DMS 273 (cell line): ENCODE data around the gene HOXD13.

Source experiments
- DNase-seq: peaks from one replicate; lab custom pipeline; 2025; ENCODE audit not compliant: unreplicated experiment; lab: John Stamatoyannopoulos, UW

Gene HOXD13

DNA sequence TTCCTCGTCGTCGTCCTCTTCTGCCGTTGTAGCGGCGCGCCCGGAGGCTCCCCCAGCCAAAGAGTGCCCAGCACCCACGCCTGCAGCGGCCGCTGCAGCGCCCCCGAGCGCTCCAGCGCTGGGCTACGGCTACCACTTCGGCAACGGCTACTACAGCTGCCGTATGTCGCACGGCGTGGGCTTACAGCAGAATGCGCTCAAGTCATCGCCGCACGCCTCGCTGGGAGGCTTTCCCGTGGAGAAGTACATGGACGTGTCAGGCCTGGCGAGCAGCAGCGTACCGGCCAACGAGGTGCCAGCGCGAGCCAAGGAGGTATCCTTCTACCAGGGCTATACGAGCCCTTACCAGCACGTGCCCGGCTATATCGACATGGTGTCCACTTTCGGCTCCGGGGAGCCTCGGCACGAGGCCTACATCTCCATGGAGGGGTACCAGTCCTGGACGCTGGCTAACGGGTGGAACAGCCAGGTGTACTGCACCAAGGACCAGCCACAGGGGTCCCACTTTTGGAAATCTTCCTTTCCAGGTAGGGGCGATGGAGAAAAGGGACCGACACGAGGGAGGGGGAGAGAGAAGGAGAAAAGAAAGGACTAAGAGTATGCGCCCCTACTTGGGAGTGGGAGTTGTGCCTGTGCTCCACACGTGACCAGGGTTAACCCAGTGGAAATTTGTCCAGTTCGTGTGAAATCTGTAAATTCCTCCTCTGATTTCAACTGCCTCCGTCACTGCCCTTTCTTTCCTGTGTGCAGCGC is 800 bp downstream of the HOXD13 start:
- DNase-seq = peak; percentile 81

DNA sequence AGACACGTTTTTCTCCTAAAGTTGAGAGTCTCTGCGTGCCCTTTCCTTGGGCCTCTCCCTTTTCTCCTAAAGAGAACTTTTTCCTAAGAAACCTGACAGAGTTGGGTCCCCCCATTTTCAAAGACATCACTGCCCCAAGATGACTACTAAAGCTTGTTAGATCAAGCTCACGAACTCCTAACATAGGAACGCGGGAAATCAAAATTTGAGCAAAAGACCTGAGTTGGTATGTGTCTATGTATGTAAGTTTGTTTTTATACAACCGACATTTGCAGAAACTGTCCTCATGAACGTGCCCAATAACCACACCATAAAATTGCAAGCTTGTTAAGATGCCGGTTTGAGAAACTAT is 1.4 kb downstream of the HOXD13 start:
- no peak for DNase-seq

DNA sequence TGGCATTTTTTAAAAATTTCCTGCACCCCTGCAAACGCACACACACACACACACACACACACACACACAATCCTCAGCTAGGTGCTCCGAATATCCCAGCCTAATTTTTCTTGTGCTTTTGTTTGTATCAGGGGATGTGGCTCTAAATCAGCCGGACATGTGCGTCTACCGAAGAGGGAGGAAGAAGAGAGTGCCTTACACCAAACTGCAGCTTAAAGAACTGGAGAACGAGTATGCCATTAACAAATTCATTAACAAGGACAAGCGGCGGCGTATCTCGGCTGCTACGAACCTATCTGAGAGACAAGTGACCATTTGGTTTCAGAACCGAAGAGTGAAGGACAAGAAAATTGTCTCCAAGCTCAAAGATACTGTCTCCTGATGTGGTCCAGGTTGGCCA is 1.8 kb downstream of the HOXD13 start:
- DNase-seq = peak; percentile 44

DNA sequence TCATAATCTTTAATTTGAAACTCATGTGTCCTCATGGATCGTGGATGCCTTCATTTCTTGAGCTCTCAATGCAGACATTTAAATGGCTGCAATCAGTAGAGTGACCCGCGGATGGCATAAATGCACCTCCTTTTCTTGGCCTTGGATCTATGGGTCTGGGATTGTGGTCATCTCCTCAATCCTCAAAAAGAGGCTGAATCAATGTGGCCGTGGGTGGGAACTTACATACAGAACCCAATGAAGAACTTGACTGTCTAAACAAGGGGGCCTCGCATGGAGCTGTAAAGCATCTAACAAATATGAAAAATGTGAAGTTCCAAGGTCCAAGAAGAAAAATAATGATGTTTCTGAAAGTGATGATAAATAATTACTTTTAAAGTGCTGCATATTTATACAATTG is 2.9 kb downstream of the HOXD13 start:
- no peak for DNase-seq

DNA sequence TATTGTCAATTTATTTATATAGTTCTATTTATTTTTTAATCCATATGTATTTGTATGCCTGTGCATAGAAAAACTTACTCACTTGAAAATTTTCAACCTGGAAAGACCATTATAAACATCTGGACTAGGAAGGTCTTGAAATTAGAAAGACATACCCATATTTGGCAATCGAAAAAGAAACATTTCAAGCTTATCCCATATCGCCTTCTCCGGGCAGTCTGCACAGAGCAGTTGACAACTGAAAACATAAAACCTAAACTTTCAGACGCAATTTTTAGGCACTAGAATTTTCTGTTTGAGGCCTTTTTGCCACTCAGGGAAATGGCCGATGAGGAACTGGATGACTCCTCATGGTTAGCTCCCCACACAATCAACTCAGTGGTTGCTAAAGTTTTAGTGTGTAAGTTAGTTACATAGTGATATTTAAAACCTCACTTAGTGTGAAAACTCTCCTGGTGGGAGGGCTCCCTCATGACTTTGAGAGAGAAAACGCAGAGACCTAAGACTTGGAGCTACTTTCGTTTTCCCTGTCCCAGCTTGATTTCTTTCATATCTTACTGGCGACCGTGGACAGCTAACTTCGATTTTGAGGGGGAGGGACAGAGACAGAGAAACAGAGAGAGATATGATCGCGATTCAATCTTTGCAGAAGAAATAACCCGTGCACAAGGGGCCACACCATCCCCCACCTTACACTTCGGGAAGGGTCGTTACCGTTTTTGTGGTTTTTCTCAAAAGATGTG is 3.9 kb downstream of the HOXD13 start:
- DNase-seq = no peak

DNA sequence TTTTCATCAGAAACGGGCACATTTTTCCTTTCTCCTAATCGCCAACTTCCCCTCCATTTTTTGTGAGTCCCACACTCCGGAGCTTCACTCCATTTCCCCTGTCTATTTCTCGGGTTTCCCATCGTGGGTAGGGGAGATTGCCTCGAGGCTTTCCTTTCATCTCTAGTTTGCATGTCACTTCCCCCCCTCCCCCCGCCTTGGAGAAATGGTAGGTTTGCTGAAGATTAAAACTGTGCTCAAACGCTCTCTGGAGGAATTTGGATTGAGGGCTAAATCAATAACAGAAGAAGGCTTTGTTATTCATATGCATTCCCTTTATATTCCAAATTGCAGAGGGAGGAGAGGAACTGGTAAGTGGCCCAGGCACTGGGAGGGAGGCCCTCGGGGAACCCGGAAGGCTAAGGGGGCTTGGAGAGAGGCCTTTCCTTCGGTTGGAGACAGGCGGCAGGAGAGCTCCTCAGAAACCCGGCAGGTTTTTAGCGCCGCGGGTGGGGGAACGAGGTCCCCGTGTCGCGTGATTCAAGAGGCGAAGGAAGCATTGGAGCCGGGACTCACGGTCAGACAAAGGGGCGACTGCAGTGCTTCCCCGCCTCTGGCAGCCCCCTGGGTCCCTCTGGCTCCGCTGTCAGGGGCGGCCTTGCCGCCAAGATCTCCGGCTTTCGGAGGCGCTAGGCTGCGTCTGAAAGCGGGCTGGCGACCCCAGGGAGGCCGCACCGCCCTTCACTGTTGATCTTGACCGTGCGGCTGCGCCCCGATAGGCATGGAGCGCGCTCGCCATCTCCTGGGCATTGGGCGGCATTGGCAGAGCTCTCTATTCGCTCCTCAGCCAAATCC is 4.7 kb downstream of the HOXD13 start:
- DNase-seq = peak; percentile 95

DNA sequence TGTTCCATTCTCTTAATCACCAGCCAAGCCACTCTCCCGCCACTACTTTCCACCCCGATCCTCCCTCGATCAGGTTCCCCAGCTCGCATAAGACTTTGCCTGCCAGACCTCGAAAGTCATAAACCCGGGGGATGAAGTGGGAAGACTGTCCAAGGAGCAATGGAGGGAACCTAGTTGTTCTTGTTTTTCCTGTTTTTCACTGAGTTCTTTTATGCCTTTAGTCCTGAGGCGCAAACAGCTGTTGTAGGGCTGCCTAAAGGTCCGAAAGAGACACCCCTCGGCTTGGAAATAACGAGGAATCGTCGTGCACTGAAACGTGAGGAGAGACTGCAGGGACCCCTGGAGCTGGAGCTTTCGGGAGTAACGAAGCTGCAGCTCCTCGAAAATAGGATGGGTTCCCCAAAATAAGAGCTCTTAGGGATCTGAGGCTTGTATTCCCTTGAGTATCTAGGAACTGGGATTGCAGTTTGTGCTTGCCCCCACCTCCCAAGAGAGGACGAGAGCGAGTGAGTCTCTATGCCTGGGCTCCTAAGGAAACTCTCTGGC is 5.4 kb downstream of the HOXD13 start:
- DNase-seq = no peak

DNA sequence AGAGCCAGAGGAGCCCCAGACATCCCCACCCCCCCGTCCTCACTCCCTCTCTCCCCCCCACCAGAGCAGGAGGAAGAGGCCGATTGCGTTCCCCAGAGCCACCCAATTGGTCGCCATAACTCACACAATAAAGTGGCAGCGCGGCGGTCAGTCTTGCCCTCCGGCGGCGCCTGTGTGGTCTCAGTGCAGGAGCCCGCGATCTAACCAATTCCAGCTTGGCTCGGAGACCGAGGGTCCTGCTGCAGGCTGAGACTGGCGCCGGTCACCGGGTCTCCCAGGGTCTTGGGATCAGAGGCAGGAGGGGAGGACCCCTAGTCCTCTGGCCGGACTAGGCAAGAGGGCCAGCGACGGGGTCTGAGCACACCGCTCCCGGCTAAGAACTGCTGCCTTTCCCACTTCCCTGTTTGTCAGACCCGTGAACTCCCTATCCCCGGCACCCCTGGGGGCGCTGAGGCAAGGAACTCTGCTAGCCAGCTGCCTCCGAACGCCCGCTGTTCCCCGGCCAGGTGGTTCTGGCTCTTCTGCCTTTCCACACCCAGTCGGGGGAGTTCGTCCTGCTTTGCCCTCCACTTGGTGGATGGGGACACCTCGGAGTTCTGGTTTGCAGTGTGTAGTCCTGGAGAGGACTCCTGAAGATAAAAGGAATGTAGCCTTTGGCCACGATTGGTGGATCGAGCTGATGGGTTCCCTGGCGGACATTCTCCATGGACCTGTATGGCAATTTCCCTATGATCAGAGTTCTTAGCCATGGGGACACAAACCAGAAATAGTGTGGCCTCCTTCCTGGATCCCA is 6.0 kb downstream of the HOXD13 start:
- peak; percentile 43 for DNase-seq

DNA sequence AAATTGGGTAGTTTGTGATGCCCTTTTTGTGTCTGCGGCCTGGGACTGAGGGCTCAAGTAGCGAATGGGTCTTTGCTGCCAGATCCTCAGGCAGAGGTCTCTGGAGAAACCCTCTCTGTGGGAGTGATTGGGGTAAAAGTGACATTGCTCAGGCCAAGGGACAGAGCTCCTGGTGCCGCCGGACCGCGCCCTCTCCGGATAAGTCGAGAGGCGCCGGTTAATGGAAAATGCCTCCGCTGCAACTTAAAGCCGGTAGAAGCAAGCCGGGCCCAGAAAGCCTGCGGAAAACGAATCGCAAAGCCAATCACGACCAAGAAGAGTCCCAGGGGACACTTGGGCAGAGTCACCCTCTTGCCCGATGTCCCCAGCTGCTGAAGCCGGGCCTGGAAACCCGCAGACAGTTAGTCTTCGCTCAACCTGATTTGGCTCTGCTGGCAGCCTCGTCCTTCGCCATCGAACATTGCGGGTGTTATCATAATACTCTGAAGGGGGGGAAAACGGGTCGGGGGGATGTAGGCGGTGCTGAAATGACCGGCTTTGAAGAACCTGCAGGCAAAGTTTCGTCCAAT is 6.7 kb downstream of the HOXD13 start:
- DNase-seq = no peak

DNA sequence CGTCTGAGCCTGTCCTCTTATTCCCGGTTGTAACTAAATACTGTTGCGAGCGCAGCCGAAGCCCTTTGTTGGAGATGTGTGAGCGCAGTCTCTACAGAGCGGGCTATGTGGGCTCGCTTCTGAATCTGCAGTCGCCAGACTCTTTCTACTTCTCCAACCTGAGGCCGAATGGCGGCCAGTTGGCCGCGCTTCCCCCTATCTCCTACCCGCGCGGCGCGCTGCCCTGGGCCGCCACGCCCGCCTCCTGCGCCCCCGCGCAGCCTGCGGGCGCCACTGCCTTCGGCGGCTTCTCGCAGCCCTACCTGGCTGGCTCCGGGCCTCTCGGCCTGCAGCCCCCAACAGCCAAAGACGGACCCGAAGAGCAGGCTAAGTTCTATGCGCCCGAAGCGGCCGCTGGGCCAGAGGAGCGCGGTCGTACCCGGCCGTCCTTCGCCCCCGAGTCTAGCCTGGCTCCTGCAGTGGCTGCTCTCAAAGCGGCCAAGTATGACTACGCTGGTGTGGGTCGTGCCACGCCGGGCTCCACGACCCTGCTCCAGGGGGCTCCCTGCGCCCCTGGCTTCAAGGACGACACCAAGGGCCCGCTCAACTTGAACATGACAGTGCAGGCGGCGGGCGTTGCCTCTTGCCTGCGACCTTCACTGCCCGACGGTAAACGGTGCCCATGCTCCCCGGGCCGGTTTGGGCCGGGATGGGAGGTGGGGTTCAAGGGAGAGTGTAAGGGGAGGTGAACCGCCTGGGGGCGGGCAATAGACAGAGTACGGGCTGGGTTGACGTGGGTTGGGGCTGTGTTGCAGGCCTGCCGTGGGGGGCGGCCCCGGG is 7.4 kb downstream of the HOXD13 start, which contains the start of gene HOXD12:
Gene HOXD12, plus strand, starts transcription at position 68 of the 819 bp plus-strand sequence. Its CDS starts 7 bp downstream, at position 75.
- DNase-seq = no peak

DNA sequence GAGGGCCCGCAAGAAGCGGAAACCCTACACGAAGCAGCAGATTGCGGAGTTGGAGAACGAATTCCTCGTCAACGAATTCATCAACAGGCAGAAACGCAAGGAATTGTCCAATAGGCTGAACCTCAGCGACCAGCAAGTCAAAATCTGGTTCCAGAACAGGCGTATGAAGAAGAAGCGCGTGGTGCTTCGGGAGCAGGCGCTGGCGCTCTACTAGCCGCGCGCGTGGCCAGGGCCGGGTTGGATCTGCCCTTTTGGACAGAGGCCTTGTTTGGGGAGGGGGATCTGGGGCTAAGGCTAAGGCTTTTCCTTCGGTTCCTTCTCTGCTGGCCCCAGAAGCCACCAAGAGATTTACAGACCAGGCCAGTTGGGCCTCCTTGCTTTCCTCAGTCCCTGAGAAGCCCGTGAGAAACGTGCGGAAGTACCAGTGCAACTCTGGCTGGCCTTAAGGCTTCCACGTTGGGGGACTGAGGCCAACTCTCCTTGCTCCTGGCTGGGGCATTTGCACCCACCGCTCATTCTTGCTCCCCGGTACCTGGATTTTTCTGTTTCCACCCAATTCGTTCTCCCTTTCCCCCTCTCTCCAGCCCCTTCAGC is 8.1 kb downstream of the HOXD13 start:
- DNase-seq = no peak

DNA sequence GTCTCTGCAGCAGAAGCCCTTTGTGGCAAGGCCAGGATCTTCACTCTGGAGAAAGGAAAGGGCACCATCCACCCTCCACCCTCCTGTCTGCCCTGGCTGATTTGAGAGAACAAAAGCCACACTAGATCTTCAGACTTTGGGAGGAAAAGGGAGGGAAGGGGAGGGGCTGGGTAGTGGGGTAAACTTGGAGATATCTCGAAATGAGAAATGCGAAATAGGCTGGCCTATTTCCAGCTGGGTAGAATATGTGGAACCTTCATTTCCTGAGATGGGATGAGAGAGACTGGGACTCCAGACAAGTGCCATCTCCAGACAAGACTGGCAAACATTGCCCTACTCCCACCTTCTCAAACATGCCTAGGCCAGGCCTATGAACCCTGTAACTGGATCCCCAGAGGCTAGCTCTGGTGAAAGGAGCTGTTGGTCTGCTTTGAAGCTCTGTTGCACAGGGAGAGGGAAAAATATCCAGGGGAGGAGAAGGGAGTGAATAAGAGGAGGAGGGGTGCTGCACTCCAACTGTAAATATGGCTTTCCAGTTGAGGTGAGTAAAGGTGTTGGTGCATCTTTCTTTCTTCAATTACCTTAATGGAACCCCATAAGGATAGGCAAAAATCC is 8.8 kb downstream of the HOXD13 start:
- DNase-seq = no peak

DNA sequence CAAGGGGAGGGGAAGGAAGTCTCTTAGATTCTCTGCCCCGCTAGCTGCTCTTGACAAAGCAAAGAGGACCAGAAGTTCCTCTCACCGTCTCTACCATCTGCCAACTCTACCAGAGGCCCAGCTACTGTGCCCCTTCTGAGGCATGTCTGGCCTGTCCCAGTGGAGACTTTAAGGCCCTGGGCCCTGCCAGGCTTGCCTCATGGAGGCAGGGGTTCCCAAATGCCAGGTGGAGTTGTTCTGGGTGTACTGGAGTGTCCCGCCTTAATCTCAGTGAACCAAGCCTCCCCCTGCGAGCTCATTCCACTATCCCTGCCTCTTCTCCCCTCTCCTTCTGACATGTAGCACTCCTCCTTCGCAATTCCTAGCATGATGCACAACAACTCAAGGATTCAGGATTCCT is 9.3 kb downstream of the HOXD13 start:
- no peak for DNase-seq

DNA sequence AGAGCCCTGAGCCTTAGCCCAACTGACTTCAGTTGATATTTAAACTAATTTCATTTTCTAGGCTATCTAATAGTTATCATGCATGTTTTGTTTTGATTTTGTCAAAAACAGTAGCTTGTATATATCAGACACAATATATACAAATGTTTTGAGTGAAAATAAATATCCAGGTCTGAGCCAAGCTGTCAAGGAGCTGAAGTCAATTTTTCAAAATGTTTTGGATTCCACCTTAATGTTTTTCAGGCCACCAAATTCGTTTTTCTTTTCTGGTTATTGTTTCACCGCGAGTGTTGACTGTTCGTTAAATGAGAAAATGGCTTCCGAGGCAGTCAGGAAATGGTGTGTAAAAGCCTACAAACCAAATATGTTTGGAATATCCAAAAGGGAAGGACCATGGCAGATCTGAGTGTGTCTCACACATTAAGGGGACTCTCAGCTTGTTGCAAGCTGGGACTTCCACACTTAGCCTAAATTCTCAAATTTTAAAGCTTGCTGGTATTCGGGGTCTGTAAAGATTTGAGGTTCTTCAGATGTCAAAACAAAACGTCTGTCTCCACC is 9.9 kb downstream of the HOXD13 start:
- DNase-seq = no peak

DNA sequence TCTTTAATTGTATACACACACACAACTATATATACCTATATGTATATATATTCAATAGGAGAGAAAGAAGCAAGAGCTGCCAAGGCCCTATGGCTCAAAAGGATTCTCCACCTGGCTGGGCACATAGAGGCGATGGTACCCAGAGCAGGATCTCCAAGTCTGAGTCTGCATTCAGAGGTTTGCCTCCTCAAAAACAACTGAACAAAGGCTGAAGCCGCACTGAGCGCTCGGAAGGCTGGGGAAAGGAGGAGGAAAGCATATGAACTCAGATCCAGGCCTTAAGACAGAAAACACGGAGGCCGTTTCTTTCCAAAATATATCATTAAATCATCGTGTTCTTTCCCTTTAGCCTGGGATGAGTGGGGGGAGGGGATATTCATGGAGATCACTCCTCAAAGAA is 10.7 kb downstream of the HOXD13 start:
- no peak for DNase-seq

DNA sequence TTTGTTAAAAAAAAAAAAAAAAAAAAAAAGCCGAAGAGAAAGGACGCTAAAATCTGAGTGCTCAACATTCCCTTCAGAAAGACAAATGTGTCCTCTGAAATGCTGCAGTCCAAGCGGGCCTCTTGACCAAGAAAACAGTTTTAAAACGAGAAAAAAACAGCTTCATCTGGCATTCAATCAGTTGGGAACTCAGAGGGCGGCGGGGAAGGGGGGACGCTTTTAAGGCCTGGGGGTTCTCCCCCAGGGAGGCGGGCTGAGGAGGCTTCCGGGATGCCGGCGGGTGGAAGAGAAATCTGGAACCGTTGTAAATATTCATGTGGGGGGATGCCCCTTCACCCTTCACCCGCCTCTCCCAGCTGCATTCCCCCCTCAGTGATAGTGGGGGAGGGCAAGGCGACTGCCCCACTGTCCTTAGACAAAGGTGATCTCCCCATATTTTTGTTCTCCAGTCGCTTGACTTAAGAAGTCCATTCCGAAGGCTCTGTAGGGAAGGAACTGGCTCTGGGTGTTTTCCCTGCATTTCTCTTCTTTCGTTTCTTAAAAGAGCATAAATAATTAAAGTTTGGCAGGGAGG is 11.3 kb downstream of the HOXD13 start:
- no peak for DNase-seq

DNA sequence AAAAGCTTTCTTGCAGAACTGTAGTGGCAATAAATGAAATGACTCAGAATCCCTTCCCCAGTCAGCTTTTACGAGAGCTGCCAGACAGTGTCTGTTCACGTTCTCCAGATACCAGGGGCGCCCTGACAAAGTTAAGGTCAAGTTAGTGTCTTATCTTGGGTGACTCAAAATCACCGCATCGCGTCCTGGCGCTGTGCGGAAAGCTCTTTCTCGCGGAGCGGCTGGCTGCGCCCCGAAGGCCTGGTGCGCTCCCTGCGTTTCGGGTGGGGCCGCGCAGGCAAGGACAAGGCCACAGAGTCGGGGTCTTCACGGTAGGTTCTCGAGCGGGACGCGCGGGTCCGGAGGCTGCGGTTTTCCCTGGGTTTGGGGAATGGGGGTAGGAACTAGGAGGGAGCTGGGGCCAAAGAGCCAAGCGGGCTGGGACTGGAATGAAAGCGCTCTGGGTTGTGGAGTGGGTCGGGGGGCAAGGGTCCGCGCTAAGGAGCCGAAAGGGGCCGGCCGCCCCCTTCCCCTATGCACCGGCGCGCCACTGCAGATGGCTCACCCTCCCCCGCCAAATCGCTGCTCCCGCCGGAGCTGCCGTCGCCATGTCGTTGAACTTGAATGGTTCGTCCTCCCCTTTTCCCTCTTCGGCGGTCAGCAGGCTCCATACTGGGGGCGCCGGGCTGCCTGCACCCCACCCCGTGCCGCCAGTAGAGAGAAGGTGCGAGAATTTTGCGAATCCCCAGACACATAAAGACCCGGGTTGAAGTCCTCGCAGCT is 12.0 kb downstream of the HOXD13 start:
- DNase-seq = no peak
